Activated CD4-positive, alpha-beta T cell treated with anti-CD3 and anti-CD28 coated beads for 1 hour (primary cell): ENCODE data around the gene NFATC4.

ENCODE experiments used
- DNase-seq: peaks from one replicate; pipeline ENCODE4 v3.0.0-alpha.2; 2020

NFATC4 gene

GRCh38 chr14:24390701-24391468, 22.9 kb downstream of the NFATC4 start:
- DNase-seq: no peak

DNA sequence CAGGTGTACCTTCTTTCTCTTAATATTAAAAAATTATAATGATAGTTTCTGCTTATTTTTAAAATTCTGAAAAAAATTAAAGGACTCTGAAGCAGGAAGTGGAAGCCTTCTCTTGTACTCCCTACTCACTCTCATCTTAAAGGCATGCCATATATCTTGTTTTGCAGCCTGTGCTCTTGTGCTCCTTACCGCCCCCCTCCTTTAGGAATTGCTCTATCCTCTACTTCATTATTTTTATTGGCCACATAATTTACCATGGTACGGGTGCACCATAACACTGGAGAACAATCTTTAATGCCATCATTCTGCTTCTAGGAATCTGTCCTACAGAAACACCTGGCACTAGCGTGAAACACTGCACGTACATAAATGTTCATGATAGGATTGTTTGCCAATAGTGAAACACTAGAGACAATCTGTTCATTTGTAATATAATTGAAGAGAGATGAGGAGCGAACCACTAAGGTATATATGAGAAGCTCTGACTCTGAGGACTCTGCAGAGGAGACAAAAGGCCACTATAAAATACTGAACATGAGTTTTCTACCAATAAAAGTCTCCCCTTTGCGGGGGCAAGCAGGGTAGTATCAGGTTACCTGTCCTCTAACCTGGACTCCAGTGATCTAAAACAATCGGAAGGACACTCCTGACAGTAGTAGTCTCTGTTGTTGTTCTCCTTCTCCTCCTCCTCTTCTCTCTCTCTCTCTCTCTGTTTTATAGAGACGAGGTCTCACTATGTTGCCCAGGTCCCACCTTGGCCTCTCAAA, 24.5 kb downstream of the NFATC4 start:
- no peak for DNase-seq

DNA sequence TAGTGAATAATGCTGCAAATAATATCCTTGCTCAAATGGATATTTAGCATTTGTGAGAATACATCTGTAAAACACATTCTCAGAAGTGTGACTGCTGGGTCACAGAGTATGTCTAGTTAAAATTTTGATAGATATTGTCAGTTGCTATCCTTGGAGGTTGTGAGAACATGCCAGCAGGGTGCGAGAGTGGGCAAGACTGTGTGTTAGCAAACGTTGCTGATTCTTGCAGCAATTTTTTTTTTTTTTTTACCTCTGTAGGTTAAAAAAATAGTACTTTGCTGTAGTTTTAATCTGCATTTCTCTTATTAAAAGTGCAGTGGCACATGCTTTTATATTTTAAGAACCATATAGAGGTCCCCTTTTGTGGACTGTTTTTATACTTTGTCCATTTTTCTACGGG, 26.3 kb downstream of the NFATC4 start:
- DNase-seq: no peak

- DNase-seq: no peak
Measured at GRCh38 chr14:24395609-24396582, 27.9 kb downstream of the NFATC4 start.

DNA sequence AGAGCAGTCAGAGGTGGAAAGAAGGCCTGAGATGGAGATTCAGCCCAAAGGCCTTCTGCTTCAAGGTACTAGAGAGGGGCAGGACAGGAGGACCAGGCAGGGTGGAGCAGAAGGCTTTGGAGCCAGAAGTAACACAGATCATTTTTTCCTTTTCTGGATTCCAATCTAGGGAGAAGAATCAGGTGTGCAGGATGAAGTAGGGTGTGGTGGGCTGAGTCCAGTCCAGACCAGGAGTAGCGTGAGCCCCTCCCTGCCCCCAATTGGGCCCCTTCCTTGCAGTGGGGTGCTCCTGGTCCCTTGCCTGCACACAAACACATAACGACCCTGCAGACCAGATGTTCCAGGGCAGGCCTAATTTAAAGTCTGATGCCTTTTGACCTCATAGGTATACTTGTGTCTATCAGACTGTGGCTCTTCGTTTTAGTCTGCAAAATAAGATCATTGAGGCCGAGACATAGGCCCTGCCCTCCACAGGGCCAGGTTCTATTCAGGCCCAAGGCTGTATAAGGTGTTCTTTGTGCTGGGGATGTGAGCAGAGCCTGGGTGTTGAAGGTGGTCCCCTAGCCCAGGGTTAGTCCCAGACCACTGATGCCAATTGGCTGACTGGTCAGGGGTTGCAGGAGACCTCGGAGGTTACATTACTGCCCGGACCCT, 29.8 kb downstream of the NFATC4 start:
- no peak for DNase-seq

DNA sequence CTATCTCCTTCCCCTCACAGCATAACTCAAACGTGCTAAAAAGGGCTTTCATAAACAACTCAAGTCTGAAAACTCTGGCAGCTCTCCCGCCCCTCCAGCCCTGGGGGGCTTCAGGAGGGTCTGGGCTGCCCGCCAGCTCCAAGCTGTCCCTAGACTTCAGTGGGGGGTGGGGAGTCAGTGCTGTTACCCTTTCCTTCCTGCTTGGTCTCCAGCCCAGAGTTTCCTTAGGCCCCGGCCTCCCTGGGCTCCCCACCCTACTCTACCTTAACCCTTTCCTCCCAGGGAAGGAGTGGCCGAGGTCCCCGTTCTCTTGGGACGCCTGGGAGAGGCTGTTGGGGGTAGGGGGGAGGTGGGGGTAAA, 30.3 kb downstream of the NFATC4 start:
- no peak for DNase-seq

DNA sequence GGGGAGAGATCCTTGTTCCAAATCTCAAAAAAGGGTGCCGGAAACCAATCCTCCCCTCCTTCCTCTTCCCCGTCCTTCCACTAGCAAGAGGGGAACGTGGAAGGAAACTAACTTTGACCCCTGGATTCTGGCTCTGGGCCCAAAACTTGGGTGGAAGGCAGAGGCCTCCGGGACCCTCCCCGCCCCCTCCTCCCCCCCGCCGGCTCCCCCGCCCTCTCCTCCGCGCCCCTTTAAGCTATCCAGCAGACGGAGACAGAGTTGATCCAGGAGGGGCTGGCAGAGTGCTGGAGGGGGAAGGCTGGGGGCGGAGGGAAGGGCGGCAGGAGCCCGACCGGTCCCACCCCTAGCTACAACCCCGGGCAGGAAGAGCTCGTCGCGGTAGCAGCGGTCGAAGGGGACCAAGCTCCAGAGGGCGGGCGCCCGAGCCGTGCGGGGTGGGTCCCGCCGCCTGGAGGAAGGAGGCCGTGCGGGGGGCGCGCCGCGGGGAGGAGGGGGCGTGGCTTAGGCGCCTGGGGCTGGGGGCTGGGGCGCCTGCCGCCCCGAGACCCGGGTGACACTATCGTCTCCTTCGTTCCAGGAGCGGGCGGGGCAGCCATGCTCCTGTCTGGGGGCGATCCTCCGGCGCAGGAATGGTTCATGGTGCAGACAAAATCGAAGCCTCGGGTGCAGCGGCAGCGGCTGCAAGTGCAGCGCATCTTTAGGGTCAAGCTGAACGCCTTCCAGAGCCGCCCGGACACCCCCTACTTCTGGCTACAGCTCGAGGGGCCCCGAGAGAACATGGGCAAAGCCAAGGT, 30.9 kb downstream of the NFATC4 start, which contains the start of gene NYNRIN:
Gene NYNRIN (plus strand): TSS at position 351 of the 794 bp plus-strand sequence. CDS start 244 bp downstream, at position 595.
- DNase-seq: no peak

- no peak for DNase-seq
Measured at GRCh38 chr14:24399447-24399822, 31.5 kb downstream of the NFATC4 start.

DNA sequence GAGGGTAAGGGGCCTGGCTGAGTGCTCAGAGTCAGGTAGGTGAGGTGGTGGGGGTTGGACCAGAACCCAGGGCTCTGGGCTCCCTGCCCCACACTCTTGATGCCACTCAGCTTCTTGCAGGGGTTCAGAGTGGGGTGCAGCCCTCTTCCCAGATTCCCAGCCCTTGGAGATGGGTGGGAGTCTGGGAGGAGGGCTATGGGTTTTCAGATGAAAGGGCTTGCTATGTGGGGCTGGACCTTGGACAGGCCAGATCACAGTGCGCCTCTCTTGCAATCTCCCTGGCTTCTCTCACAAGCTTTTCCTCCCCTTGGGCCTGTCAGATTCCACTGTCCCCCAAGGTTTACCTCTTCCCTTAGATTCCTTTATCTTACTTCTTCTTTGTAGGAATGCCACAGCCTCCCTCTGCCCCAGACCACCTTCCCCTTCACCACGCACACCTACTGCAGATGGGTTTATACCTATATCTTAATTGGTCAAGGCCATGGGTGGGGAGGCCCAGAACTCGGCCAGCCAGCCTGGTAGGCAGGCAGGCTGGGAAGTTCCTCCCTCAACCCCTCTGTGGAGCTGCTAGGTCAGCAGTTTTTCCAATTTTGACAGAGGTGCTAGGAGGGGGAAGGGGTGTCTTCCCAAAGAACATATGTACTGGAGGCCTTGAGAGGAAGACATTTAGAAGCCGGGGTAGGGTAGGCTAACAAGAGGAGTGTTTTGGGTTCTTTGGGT, 32.2 kb downstream of the NFATC4 start:
- no peak for DNase-seq

- DNase-seq: no peak
Measured at GRCh38 chr14:24401810-24402702, 34.1 kb downstream of the NFATC4 start.

DNA sequence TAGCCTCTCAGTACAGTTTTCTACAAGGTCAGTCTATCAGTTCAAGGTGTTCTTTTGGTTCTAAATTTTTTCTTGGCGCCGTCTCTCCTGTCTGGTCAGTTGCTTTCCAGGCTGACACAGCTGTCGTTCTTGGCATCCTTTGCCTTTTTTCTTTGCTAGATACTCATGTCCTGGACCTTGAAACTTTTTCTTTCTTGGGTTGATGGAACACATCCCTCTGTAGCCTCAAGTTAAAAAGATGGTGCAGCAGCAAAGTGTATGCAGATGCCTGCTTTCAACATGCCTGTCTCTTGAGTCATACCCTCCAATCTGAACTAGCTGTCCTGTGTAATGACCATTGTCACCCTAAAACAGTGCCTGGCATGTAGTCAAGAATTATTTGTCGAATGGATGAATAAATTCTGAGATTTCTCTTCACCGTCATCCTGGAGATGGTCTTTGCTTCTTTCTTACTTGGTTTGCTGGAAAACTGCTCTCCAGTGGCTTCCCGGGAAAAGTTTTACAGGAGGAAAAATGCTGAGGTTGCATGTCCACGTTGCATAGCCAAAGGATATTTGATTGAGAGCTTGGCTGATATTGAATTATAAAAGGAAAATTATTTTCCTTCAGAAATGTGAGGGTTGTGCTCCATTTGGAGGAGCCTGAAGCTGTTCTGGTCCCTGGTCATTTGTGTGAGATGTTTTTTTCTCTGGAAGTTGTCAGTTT, 35.5 kb downstream of the NFATC4 start:
- no peak for DNase-seq

GRCh38 chr14:24404814-24405213, 36.8 kb downstream of the NFATC4 start:
- no peak for DNase-seq

DNA sequence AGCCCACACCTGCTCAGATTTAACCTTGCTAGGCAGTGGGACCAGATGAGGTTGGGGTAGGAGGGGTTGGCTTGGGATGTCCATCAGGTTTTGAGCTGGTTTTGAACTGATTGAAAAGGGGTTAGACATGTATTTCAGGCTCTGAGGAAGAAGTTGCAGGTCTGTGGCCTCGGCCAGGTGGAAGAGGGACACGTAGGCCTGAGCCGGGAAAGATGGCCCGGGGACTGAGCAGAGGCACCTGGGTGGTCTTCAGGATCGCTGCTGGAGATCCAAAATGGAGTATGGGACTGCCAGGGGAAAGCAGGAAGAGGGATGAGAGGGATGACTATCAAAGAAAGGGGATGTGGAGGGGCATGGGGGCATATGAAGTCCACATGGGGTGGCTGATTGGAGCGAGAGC, 38.4 kb downstream of the NFATC4 start:
- no peak for DNase-seq

DNA sequence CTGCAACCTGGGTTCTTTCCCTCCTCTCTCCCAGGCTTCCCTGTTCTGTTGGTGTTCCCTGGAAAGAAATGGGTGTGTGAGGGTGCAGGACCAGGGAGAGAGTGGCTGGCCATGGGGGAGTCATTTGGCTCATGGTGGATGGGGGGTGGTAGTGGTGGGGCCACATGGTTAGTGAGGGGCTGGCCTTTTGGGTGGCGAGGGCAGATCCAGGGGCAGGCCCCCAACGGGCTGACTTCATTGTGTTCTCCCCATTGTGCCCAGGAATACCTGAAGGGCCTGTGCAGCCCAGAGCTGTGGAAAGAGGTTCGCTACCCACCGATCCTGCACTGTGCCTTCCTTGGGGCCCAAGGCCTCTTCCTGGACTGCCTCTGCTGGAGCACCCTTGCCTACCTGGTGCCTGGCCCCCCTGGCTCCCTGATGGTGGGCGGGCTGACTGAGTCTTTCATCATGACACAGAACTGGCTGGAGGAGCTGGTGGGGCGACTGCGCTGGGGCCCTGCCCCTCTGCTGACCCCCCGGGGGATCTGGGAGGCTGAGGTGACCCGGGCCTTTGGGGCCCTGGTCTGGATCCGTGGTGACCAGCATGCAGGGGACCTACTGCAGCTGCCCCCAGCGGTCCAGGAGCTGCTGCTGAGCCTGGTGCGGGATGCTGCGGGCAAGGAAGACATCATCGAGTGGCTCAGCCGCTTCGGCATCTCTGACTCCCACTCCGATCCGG, 39.8 kb downstream of the NFATC4 start:
- DNase-seq: no peak

DNA sequence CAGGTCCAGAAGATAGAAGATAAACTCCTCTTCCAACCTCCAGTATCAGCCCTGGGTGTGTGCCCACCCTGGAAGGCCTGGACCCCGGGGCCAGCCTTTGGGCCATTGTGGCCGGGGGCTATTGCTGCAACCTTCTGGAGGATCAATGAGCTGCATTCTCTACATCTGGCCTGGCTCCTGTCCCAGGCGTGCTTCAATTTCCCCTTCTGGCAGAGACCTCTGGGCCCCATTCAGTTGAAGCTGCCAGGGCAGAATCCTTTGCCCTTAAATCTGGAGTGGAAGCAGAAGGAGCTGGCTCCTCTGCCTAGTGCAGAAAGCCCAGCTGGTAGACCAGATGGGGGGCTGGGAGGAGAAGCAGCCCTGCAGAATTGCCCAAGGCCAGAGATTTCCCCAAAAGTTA, 40.8 kb downstream of the NFATC4 start:
- DNase-seq: no peak

DNA sequence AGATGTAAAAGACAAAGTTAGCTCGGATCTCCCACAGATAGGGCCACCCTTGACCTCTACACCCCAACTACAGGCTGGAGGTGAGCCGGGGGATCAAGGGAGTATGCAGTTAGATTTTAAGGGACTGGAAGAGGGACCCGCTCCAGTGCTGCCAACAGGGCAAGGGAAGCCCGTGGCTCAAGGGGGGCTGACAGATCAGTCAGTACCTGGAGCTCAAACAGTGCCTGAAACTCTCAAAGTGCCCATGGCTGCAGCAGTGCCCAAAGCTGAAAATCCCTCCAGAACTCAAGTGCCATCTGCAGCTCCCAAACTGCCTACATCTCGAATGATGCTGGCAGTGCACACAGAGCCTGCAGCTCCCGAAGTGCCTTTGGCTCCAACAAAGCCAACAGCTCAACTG, 41.2 kb downstream of the NFATC4 start:
- DNase-seq: no peak

DNA sequence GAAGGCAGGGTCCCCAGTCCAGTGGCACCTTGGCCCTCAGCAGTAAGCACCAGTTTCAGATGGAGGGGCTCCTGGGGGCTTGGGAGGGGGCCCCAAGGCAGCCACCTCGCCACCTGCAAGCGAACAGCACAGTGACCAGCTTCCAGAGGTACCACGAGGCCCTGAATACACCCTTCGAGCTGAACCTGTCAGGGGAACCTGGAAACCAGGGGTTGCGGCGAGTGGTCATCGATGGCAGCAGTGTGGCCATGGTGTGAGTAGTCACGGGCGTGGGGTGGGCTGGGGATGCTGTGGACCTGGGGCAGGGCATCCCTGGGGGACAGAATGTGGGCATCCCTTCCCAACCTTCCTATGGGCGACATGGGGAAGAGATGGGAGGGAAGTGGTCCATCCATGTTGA, 42.0 kb downstream of the NFATC4 start:
- no peak for DNase-seq
